Endothelial cell of umbilical vein (primary cell): Measurements from ENCODE around the gene XYLT1. TPM values are rescaled to one million over a fixed set of nuclear protein-coding genes. Genes with fewer than 3 reads are reported as not detected.
A peak's percentile ranks its signal among the peaks of the same experiment; 100 is the strongest.

Experiments
- BruUV-seq: library from RNA; stranded (reverse); fragments of 400-500 nt; replicated peaks from 2 replicates; lab custom pipeline; 2021; lab: Mats Ljungman, UMichigan
- CTCF ChIA-PET: fragments of 300-600, 350-600 bp; sonication (Branson Sonifier 250); formaldehyde crosslinking; loops from one replicate; lab custom pipeline; 2021; ENCODE audit warnings: antibody characterized with exemption, inconsistent platforms; lab: Charles Lee
- POLR2A ChIA-PET: fragments of 300-600, 350-600 bp; sonication (Branson Sonifier 250); formaldehyde crosslinking; loops from one replicate; lab custom pipeline; 2021; ENCODE audit warnings: antibody characterized with exemption, inconsistent platforms; lab: Charles Lee
- DNase-seq: peaks from one replicate; pipeline ENCODE4 v3.0.0-alpha.2; 2011; ENCODE audit warnings: low read depth, low spot score
- FAIRE-seq: peaks from 2 replicates; lab custom pipeline; 2011; peaks lifted over from hg19 to GRCh38; lab: Jason Lieb, UNC
- H2AFZ ChIP-seq: 2 replicates; pipeline ENCODE4 v1.6.0; 2012; ENCODE audit warnings: low read depth, low read length, control low read depth, inconsistent platforms
- H3K27ac ChIP-seq: 2 replicates; pipeline ENCODE4 v1.5.1; 2011; ENCODE audit warnings: low read depth, mild to moderate bottlenecking, control low read depth, low read length, moderate library complexity; ENCODE audit not compliant: insufficient read depth
- H3K27me3 ChIP-seq, 2 experiments: 2 replicates each; pipeline versions ENCODE4 v1.6.0 to v1.6.1; 2011; ENCODE audit warnings: low read length in 2 of 2, mixed read lengths in 1 of 2; ENCODE audit not compliant: control insufficient read depth in 2 of 2, insufficient read depth in 2 of 2
- H3K36me3 ChIP-seq, 2 experiments: 2 replicates in 1 of 2; 3 replicates in 1 of 2; pipeline ENCODE4 v1.5.1; 2011; ENCODE audit warnings: low read length in 2 of 2, mild to moderate bottlenecking in 1 of 2, moderate library complexity in 1 of 2; ENCODE audit not compliant: control insufficient read depth in 2 of 2, insufficient read depth in 2 of 2; ENCODE audit errors: extremely low read depth in 1 of 2
- H3K4me1 ChIP-seq: 3 replicates; pipeline ENCODE4 v1.5.1; 2011; ENCODE audit warnings: mild to moderate bottlenecking, low read length; ENCODE audit not compliant: control insufficient read depth, insufficient read depth; ENCODE audit errors: extremely low read depth
- H3K4me2 ChIP-seq: 2 replicates; pipeline ENCODE4 v1.6.1; 2011; ENCODE audit warnings: low read length, control low read depth, mixed read lengths; ENCODE audit not compliant: insufficient read depth
- H3K4me3 ChIP-seq, 3 experiments: fragments of 200-600 bp in 1 of 3; sonication (generic), shearing (Covaris generic) in 1 of 3; replicated peaks in 1 of 3; 2 replicates each; pipeline ENCODE4 v1.5.1; 2011 to 2016; ENCODE audit warnings: control low read depth in 3 of 3, low read length in 3 of 3, mild to moderate bottlenecking in 2 of 3, inconsistent platforms in 1 of 3, low read depth in 1 of 3, moderate library complexity in 1 of 3; ENCODE audit not compliant: insufficient read depth in 1 of 3
- H3K79me2 ChIP-seq: 2 replicates; pipeline ENCODE4 v1.6.0; 2012; ENCODE audit warnings: low read length, inconsistent platforms; ENCODE audit not compliant: control insufficient read depth, insufficient read depth
- H3K9ac ChIP-seq: replicated peaks from 2 replicates; pipeline ENCODE3; 2011; ENCODE audit warnings: low read length, control low read depth; ENCODE audit not compliant: insufficient read depth; ENCODE audit errors: extremely low read depth
- H3K9me1 ChIP-seq: replicated peaks from 3 replicates; pipeline ENCODE4 v1.6.0; 2011; ENCODE audit warnings: mild to moderate bottlenecking, low read length; ENCODE audit not compliant: control insufficient read depth, insufficient read depth; ENCODE audit errors: extremely low read depth
- H3K9me3 ChIP-seq: replicated peaks from 2 replicates; pipeline ENCODE4 v1.5.1; 2012; ENCODE audit warnings: low read length, inconsistent platforms; ENCODE audit not compliant: control insufficient read depth, insufficient read depth
- H4K20me1 ChIP-seq: replicated peaks from 2 replicates; pipeline ENCODE3; 2011; ENCODE audit warnings: mild to moderate bottlenecking, low read length; ENCODE audit not compliant: control insufficient read depth, insufficient read depth; ENCODE audit errors: extremely low read depth
- CTCF ChIP-seq, 2 donors: IDR thresholded peaks; 1 replicate in 1 of 2; 2 replicates in 1 of 2; pipeline ENCODE4 v1.5.1; 2011; ENCODE audit warnings: low read length in 2 of 2, mild to moderate bottlenecking in 2 of 2, moderate library complexity in 2 of 2, control low read depth in 1 of 2, inconsistent platforms in 1 of 2, low read depth in 1 of 2; ENCODE audit not compliant: insufficient read depth in 1 of 2; ENCODE audit errors: extremely low read depth in 1 of 2
- JUN ChIP-seq: IDR thresholded peaks from 2 replicates; pipeline ENCODE4 v1.6.1; 2011; ENCODE audit warnings: borderline replicate concordance, low read depth; ENCODE audit not compliant: insufficient read length, insufficient read depth
- MAX ChIP-seq: IDR thresholded peaks from 2 replicates; pipeline ENCODE4 v1.6.1; 2011; ENCODE audit not compliant: insufficient read depth, insufficient read length
- dilution Hi-C: fragments of 300-500 bp; cut with MboI; formaldehyde crosslinking; loops from one replicate; pipeline ENCODE4 v1.15.0; 2019; ENCODE audit warnings: low sequenced_read_pairs; ENCODE audit not compliant: extremely low pct_ligation_motif_present
- intact Hi-C: fragments of 100-400 bp; cut with micrococcal nuclease; formaldehyde crosslinking; loops from one replicate; pipeline ENCODE4 v1.10.0; 2022
- polyA plus RNA-seq, 4 experiments: library from polyadenylated mRNA; depleted of rRNA in 3 of 4; stranded (reverse) in 3 of 4; unstranded in 1 of 4; fragments of >200 nt; gene quantifications; 2 replicates each; pipeline versions ENCODE4 v1.2.1 to v1.2.3, GENCODE V29; 2011 to 2012; ENCODE audit warnings: missing spikeins in 1 of 4
- total RNA-seq: library from RNA; stranded (reverse); gene quantifications from 2 replicates; pipeline ENCODE4 v1.2.3, GENCODE V29; 2021

Gene XYLT1
- total and polyA plus RNA-seq, 2 donors (not counting 3 experiments of a cell fraction or from before 2014, with no cell fraction given): 0.63 to 2.9 TPM

- intact Hi-C loops: loop anchor here (1.0 kb wide), 1 partner anchor 274 kb away; no protein-coding TSS in a partner anchor
- BruUV-seq: no TSS peak
- H3K79me2 ChIP-seq: no peaks in the 10 kb centered on the region
Measured at GRCh38 chr16:17194190-17194780, 276.5 kb downstream of the XYLT1 start.

More at GRCh38 chr16:17194190-17194780, 276.5 kb downstream of the XYLT1 start:
- Histone ChIP-seq H3K36me3 (no peaks in the 10 kb centered on the region), H3K4me3 (no peak overlapping the region), H3K27ac (no peak overlapping the region), H3K9me1 (no peaks in the 10 kb centered on the region), H3K9ac (no peak overlapping the region), H3K27me3 (no peaks in the 10 kb centered on the region), H3K9me3 (no peaks in the 10 kb centered on the region), H3K4me1 (no peaks in the 10 kb centered on the region), H2AFZ (no peak overlapping the region), H3K4me2 (no peak overlapping the region), H4K20me1 (no peaks in the 10 kb centered on the region)
- FAIRE-seq: no peak
- dilution Hi-C loops: no loop called here
- TF ChIP-seq MAX: no peak
- TF ChIP-seq JUN: no peak
- TF ChIP-seq CTCF (IDR thresholded peaks at IDR 0.05; ENCODE audit: extremely low read depth in 1 of 2, insufficient read depth in 1 of 2, low read depth in 1 of 2, low read length in 2 of 2): peak; percentile 7 to 18
- DNase-seq: no peak
- CTCF ChIA-PET: no interaction called here
- POLR2A ChIA-PET: no interaction called here
